AG04450 (cell line): Measurements from ENCODE around the gene SLC4A2. TPM values are rescaled to one million over a fixed set of nuclear protein-coding genes. Genes with fewer than 3 reads are reported as not detected.
A peak's percentile ranks its signal among the peaks of the same experiment; 100 is the strongest.

Source experiments
- CTCF ChIA-PET: fragments of 300-600, 350-600 bp; formaldehyde crosslinking; extraction: SDS; loops from one replicate; lab custom pipeline; 2022; ENCODE audit warnings: antibody characterized with exemption, inconsistent platforms; lab: Charles Lee
- POLR2A ChIA-PET: fragments of 350-600 bp; formaldehyde crosslinking; extraction: SDS; loops from one replicate; lab custom pipeline; 2021; ENCODE audit warnings: antibody characterized with exemption, inconsistent platforms; lab: Yijun Ruan, JAX
- DNase-seq: peaks from one replicate; pipeline ENCODE4 v3.0.0-alpha.2; 2011; ENCODE audit warnings: low read depth, low spot score
- H3K27ac ChIP-seq: one replicate; pipeline ENCODE4 v1.5.1; 2012; ENCODE audit warnings: low read depth, low read length, control low read depth
- H3K27me3 ChIP-seq: one replicate; pipeline ENCODE4 v1.6.0; 2012; ENCODE audit warnings: low read length; ENCODE audit not compliant: control insufficient read depth, insufficient read depth
- H3K4me3 ChIP-seq: 2 replicates; pipeline ENCODE4 v1.5.1; 2011; ENCODE audit warnings: mild to moderate bottlenecking, low read depth, low read length, control low read depth
- H3K9me3 ChIP-seq: 2 replicates; pipeline ENCODE4 v1.5.1; 2012; ENCODE audit warnings: low read length; ENCODE audit not compliant: control insufficient read depth, insufficient read depth
- polyA plus RNA-seq: library from polyadenylated mRNA; depleted of rRNA; stranded (reverse); fragments of >200 nt; gene quantifications from 2 replicates; pipeline ENCODE4 v1.2.3, GENCODE V29; 2011
- TF ChIP-seq, protein P1 (sequence below): IDR thresholded peaks from 2 replicates; pipeline ENCODE4 v1.5.1; 2011; ENCODE audit warnings: low read depth, low read length, control low read depth, inconsistent platforms

SLC4A2 gene
- polyA plus RNA-seq, 1 experiment, result 40.5 TPM

DNA sequence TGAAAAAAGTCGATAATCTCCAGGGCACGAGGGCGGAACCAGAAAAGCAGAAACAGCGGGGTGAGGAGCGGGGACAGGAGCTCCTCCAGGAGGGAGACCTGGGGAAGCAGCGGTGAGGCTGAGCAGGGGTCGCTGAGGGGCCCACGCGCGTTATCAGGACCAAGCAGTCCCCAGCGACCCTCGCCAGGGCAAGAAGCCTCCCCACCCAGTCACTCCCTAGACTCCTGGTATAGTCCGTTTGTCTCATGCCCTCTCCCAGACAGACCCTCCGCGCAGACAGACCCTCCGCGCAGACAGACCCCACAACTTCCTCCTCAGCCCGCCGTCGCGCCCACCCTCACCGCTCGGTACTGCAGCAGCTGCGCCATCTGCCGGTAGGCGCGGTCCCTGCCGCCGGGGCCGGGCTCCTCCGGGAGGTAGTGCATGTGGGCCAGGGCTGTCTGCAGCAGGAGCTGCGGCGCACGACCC, 41.4 kb upstream of the SLC4A2 start:
- TF ChIP-seq, protein P1, sequence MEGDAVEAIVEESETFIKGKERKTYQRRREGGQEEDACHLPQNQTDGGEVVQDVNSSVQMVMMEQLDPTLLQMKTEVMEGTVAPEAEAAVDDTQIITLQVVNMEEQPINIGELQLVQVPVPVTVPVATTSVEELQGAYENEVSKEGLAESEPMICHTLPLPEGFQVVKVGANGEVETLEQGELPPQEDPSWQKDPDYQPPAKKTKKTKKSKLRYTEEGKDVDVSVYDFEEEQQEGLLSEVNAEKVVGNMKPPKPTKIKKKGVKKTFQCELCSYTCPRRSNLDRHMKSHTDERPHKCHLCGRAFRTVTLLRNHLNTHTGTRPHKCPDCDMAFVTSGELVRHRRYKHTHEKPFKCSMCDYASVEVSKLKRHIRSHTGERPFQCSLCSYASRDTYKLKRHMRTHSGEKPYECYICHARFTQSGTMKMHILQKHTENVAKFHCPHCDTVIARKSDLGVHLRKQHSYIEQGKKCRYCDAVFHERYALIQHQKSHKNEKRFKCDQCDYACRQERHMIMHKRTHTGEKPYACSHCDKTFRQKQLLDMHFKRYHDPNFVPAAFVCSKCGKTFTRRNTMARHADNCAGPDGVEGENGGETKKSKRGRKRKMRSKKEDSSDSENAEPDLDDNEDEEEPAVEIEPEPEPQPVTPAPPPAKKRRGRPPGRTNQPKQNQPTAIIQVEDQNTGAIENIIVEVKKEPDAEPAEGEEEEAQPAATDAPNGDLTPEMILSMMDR, result peak; percentile 90
- POLR2A ChIA-PET, result interaction anchor here (0.7 to 1.3 kb wide), 2 partner anchors 10 to 123 kb away, joined by 3 to 4 read pairs; partner anchors contain the start of gene ABCB8
- peaks cover 4% of the 10 kb centered on the region; the same call in 1 of the 2 replicates for H3K9me3 ChIP-seq
- H3K27ac ChIP-seq, result no peak overlapping the region
- H3K4me3 ChIP-seq, result peak overlapping the region; percentile 40
- no peak for DNase-seq
- peaks cover 49% of the 10 kb centered on the region for H3K27me3 ChIP-seq
- CTCF ChIA-PET, result interaction anchor here (0.5 to 4.0 kb wide), 37 partner anchors 8 to 273 kb away, joined by 3 to 32 read pairs (median 4); partner anchors contain the start of genes ABCB8 and CDK5

DNA sequence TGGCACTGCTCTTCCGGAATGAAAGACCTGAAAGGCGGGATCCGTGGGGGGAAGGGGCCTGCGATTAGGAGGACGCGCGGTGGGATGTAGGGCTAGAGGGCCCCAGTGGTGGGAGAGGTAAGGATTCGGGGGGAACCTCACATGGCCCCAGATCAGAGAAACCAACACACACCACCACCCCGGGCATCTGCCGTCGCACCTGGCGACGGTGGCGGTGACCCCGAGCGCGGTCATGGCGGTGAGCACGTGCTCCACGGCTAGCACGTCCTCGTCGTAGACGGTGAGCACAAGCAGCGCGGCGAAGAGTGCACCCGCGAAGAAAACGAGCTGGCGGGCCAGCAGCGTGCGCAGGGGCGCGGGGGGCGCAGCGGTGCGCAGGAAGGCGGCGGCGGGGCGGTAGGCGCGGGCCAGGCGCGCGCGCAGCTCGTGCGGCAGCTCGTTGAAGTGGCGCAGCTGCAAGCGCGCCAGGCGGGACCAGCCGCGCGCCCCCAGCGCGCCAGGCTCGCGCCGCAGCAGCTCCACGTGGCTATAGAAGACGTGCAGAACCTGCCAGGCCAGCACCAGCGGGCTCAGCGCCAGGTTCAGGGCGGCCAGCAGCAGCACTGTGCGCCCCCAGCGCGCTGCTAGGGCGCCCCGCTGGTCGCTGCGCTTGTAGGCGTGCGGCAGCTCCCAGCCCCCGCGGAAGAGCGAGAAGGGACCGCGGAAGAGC, 40.8 kb upstream of the SLC4A2 start:
- H3K27ac ChIP-seq, result no peak overlapping the region
- TF ChIP-seq, protein P1, result no peak
- no peak for DNase-seq
- peak overlapping the region; percentile 40 for H3K4me3 ChIP-seq
- peaks cover 51% of the 10 kb centered on the region for H3K27me3 ChIP-seq
- POLR2A ChIA-PET, result interaction anchor here (0.7 to 1.3 kb wide), 2 partner anchors 10 to 123 kb away, joined by 3 to 4 read pairs; partner anchors contain the start of gene ABCB8
- CTCF ChIA-PET, result interaction anchor here (0.5 to 4.0 kb wide), 34 partner anchors 8 to 240 kb away, joined by 3 to 32 read pairs (median 4); partner anchors contain the start of genes ABCB8 and CDK5
- H3K9me3 ChIP-seq, result peaks cover 4% of the 10 kb centered on the region; the same call in 1 of the 2 replicates

DNA sequence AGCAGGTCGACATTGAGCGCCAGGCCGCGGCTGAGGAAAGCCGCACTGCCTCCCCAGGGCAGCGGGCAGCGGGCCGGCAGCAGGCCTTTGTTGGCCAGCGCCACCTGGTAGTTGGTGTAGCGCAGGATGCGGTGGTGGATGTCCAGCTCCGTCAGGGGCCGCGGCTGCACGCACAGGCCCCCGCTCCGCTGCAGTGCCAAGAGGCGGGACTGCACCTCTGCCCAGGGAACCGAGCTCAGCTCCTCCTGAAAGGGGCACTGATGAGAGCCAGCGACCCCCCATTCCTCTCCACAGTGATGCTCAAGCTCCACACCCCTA, 40.3 kb upstream of the SLC4A2 start:
- H3K27me3 ChIP-seq, result peaks cover 54% of the 10 kb centered on the region
- H3K4me3 ChIP-seq, result no peak overlapping the region; the same call in 1 of the 2 replicates
- H3K9me3 ChIP-seq, result no peaks in the 10 kb centered on the region; the same call in 1 of the 2 replicates
- CTCF ChIA-PET, result interaction anchor here (0.8 to 4.0 kb wide), 19 partner anchors 9 to 120 kb away, joined by 3 to 32 read pairs (median 5); partner anchors contain the start of genes ABCB8 and CDK5
- TF ChIP-seq, protein P1, result no peak
- no peak for DNase-seq
- POLR2A ChIA-PET, result interaction anchor here (1.3 kb wide), 1 partner anchor 9 kb away, joined by 4 read pairs; the partner anchor contains the start of gene ABCB8
- H3K27ac ChIP-seq, result no peak overlapping the region

DNA sequence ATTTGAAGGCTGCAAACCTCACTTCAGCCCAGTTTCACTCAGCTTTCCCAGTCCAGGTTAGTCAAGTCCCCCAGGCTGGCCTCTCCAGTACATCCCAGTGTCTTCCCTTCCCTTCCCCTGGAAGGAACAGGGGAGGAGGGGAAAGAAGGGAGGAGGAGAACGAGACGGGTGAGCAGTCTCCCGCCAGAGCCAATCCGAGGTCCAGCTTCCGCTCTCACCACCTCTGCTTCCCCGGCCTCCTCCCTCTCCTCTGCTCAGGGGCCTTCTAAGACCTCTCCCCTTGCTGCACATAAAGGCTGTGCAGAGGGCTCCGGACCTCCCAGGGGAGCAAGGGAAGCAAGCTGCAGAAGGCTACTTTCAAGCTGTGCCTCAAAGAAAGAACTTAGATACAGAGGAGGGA, 39.2 kb upstream of the SLC4A2 start:
- H3K4me3 ChIP-seq, result no peak overlapping the region
- H3K9me3 ChIP-seq, result no peaks in the 10 kb centered on the region; the same call in 1 of the 2 replicates
- ChIA-PET POLR2A (no interaction called here), CTCF (interaction anchor here (1.2 to 2.8 kb wide), 3 partner anchors 9 to 90 kb away, joined by 5 to 12 read pairs (median 11); no protein-coding TSS in a partner anchor)
- H3K27ac ChIP-seq, result no peak overlapping the region
- TF ChIP-seq, protein P1, result no peak
- no peak for DNase-seq
- peaks cover 54% of the 10 kb centered on the region for H3K27me3 ChIP-seq

DNA sequence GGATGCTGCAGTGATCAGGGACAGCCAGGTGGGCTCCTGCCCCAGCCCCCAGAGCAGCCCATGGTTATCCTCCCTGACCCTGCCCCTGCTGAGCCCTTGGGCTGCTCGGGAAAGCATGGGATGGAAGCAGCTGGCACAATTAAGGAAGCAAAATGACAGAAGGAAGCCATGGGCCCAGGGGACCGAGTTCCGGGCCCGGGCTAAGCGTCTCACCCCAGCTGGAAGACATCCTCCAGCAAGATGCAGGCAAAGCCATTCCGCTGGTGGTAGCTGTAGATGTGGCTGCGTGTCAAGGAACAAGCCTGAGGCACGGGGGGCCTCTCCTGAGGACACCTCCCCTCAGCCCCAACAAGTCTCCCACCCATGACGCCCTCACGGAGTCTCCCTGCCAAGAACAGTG, 36.2 kb upstream of the SLC4A2 start:
- Histone ChIP-seq H3K27me3 (peaks cover 40% of the 10 kb centered on the region), H3K27ac (no peak overlapping the region), H3K9me3 (no peaks in the 10 kb centered on the region; the same call in 1 of the 2 replicates), H3K4me3 (no peak overlapping the region)
- ChIA-PET POLR2A (no interaction called here), CTCF (no interaction called here)
- TF ChIP-seq, protein P1, result no peak
- DNase-seq, result no peak
